ENCODE results near the gene EFCAB11. TPM values are rescaled to one million over a fixed set of nuclear protein-coding genes. Genes with fewer than 3 reads are reported as not detected.

Gene EFCAB11
- total RNA-seq, 1 donor from 2014 or later, result 1.1 TPM

- DNase-seq (ENCODE audit: low read depth), result no peak
- Histone ChIP-seq H3K4me3 (ENCODE audit: low read depth, low read length) (no peak overlapping the region), H3K36me3 (ENCODE audit: control insufficient read depth, insufficient read depth, low read length) (no peaks in the 10 kb centered on the region), H3K27me3 (ENCODE audit: control insufficient read depth, insufficient read depth, low read length) (no peaks in the 10 kb centered on the region)
- no peak for FAIRE-seq
- TF ChIP-seq CTCF (IDR thresholded peaks at IDR 0.05; ENCODE audit: insufficient read depth, low read length, severe bottlenecking), result no peak
Measured at GRCh38 chr14:89911010-89911919, 43.3 kb downstream of the EFCAB11 start.

GRCh38 chr14:89910691-89911009 lies 43.9 kb downstream of the EFCAB11 start:
- FAIRE-seq, result no peak
- H3K36me3 ChIP-seq (ENCODE audit: control insufficient read depth, insufficient read depth, low read length), result no peaks in the 10 kb centered on the region
- no peak for DNase-seq (ENCODE audit: low read depth)
- TF ChIP-seq CTCF (IDR thresholded peaks at IDR 0.05; ENCODE audit: insufficient read depth, low read length, severe bottlenecking), result no peak
- no peak overlapping the region for H3K4me3 ChIP-seq (ENCODE audit: low read depth, low read length)
- no peaks in the 10 kb centered on the region for H3K27me3 ChIP-seq (ENCODE audit: control insufficient read depth, insufficient read depth, low read length)

GRCh38 chr14:89909586-89909985 lies 44.9 kb downstream of the EFCAB11 start:
- DNase-seq (ENCODE audit: low read depth) (no peak), FAIRE-seq (no peak)
- Histone ChIP-seq H3K27me3 (ENCODE audit: control insufficient read depth, insufficient read depth, low read length) (no peaks in the 10 kb centered on the region), H3K4me3 (ENCODE audit: low read depth, low read length) (no peak overlapping the region), H3K36me3 (ENCODE audit: control insufficient read depth, insufficient read depth, low read length) (no peaks in the 10 kb centered on the region)
- no peak for TF ChIP-seq CTCF (IDR thresholded peaks at IDR 0.05; ENCODE audit: insufficient read depth, low read length, severe bottlenecking)

GRCh38 chr14:89908712-89909450 lies 45.6 kb downstream of the EFCAB11 start:
- no peaks in the 10 kb centered on the region for H3K27me3 ChIP-seq (ENCODE audit: control insufficient read depth, insufficient read depth, low read length)
- no peaks in the 10 kb centered on the region for H3K36me3 ChIP-seq (ENCODE audit: control insufficient read depth, insufficient read depth, low read length)
- no peak overlapping the region for H3K4me3 ChIP-seq (ENCODE audit: low read depth, low read length)
- DNase-seq (ENCODE audit: low read depth) (no peak), FAIRE-seq (no peak)
- TF ChIP-seq CTCF (IDR thresholded peaks at IDR 0.05; ENCODE audit: insufficient read depth, low read length, severe bottlenecking), result no peak

- DNase-seq (ENCODE audit: low read depth), result no peak
- H3K36me3 ChIP-seq (ENCODE audit: control insufficient read depth, insufficient read depth, low read length), result no peaks in the 10 kb centered on the region
- FAIRE-seq, result no peak
- H3K27me3 ChIP-seq (ENCODE audit: control insufficient read depth, insufficient read depth, low read length), result no peaks in the 10 kb centered on the region
- no peak overlapping the region for H3K4me3 ChIP-seq (ENCODE audit: low read depth, low read length)
- no peak for TF ChIP-seq CTCF (IDR thresholded peaks at IDR 0.05; ENCODE audit: insufficient read depth, low read length, severe bottlenecking)
Measured at GRCh38 chr14:89907655-89908054, 46.9 kb downstream of the EFCAB11 start.

All from bronchial epithelial cell (primary cell).